Measurements from ENCODE around the gene DMAP1.
"Not testable (repeated sequence)": the region's sequence is repeated elsewhere in the genome, so short reads cannot be mapped to it uniquely, and the experiment has no call there.

DMAP1 gene, protein sequence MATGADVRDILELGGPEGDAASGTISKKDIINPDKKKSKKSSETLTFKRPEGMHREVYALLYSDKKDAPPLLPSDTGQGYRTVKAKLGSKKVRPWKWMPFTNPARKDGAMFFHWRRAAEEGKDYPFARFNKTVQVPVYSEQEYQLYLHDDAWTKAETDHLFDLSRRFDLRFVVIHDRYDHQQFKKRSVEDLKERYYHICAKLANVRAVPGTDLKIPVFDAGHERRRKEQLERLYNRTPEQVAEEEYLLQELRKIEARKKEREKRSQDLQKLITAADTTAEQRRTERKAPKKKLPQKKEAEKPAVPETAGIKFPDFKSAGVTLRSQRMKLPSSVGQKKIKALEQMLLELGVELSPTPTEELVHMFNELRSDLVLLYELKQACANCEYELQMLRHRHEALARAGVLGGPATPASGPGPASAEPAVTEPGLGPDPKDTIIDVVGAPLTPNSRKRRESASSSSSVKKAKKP

DNA sequence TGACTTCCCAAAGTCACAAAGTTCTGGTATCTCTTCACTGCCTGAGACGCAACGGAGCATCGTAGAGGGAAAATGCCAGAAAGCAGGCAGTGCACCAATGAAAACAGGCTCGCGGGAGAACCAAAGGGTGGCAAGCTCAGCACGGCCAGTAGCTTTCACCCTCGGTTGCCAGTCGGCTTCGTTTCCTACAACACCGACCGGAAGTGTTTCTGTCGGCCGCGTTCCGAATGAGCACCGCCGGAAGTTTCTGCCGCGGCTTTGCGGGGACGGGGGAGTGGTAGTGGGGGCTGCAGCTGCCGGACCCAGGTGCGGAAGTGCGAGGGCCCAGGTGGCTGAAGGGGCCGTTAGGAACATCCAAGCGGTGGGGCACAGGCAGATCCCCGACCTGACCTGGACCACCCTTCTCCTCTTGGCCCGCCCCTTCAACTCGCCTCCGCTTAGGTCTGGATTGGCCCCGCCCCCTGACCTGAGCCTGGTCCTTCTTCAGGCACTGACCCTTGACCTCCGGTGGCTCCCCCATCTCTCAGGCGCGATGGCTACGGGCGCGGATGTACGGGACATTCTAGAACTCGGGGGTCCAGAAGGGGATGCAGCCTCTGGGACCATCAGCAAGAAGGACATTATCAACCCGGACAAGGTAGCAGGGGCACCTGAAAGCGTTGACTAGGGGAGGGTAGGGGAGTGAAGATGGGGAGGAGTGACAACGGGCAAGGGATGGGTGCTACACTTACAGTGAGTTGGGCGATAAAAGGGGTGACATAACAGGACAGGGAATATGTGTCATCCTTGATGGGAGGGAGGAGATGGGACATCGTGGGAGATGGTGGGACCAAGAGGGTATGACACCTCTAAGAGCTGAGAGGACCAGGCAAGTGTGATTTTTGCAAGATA, at the start of gene DMAP1:
TSS of gene DMAP1 (plus strand) at position 250 of the 891 bp plus-strand sequence. CDS start at position 533, 283 bp downstream.
- peak; percentile 88 for DNase-seq

DNA sequence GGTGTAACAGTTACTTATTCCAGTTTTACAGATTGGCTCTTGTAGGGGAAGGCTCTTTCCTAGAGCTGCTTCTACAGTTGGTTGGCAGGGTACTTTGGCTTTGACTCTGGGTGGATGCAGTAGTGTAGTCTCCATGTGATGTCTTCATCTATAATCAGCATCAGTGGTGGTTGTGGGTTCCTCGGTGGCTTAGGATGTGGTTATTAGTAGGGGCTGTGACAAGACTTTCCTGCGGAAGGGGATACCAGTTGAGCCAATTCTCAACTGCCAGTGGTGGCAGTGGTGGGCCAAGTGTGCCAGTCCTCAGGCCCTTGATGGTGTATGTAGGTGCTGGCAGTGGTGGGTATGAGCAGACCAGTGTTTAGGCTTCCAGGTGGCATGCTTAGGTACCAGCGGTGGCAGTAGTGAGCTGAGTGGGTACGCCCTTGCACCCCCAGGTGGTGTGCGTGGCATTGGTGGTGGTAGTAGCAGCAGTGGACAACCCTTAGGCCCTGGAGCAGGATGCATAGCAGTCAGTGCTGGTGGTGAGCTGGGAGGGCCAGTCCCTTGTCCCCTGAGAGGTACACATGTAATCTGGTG, 44.7 kb upstream of the DMAP1 start:
- DNase-seq = no peak

- no peak for DNase-seq
These were observed 42.9 kb upstream of the DMAP1 start for GRCh38 chr1:44170281-44170823.

DNA sequence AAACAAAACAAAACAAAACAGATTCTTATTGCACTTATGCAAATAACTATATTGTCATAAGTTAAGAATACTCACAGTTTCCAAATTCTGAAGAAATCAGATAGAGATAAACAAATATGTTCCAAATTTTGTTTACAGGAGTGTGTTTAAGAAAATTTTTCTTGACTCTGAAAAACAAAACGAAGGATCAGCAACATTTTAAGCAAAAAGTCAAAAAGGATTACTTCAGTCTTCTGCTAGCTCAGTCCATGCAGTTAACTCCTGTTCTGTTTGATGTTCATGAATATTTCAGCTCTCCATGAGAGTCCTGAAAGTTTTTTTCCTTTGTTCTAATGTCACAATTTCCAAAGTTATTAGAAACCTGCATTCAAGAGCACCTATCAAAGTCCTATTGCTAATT, 38.6 kb upstream of the DMAP1 start:
- DNase-seq = peak; percentile 31

DNA sequence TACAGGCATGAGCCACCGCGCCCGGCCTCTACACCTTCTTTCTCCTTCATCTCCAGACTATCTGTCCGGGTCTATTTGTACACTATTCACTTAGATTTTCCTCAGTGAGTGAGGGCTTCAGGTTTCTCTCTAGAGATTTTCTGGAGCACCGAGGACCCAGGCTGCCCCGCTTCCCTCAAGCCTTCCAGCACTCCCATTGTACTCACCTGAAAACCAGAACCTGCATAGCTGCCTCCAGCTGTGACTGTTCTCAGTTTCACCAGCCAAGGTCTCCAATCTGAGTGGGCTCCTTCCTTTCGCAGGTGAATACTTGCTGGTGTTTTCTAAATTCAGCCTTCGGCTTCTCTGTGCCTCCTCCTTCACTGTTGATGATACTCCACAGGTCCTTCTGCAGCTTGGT, 12.9 kb upstream of the DMAP1 start:
- no peak for DNase-seq

GRCh38 chr1:44206545-44206944, 6.7 kb upstream of the DMAP1 start:
- DNase-seq = not testable (repeated sequence)

- DNase-seq = no peak
These were observed 5.0 kb upstream of the DMAP1 start for GRCh38 chr1:44208226-44208625.

DNA sequence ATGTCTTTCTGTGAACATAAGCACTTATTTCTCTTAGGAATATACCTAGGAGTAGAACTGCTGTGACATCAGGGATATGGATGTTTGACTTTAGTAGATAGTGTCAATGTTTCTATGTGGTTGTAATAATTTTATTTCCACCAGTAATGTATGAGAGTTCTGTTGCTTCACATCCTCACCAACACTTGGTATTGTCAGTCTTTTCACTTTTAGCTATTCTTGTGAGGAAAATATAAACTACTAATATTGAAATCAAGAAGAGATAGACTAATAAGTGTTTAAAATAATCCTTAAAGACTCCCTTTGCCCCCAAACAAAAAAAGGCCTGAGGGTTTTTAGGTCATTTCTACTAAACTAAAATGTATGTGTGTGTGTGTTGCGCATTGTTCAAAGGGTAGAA, 2.7 kb upstream of the DMAP1 start:
- no peak for DNase-seq

GRCh38 chr1:44212355-44213221, 683 bp upstream of the DMAP1 start:
- peak; percentile 28 for DNase-seq

GRCh38 chr1:44217809-44218410, 4.6 kb downstream of the DMAP1 start:
- peak; percentile 83 for DNase-seq

GRCh38 chr1:44218503-44219300, 5.4 kb downstream of the DMAP1 start:
- DNase-seq = no peak

- no peak for DNase-seq
These were observed 6.0 kb downstream of the DMAP1 start for GRCh38 chr1:44219301-44219626.

- DNase-seq = no peak
These were observed 6.9 kb downstream of the DMAP1 start for GRCh38 chr1:44220001-44220751.

- DNase-seq = no peak
These were observed 7.5 kb downstream of the DMAP1 start for GRCh38 chr1:44220755-44221154.

DNA sequence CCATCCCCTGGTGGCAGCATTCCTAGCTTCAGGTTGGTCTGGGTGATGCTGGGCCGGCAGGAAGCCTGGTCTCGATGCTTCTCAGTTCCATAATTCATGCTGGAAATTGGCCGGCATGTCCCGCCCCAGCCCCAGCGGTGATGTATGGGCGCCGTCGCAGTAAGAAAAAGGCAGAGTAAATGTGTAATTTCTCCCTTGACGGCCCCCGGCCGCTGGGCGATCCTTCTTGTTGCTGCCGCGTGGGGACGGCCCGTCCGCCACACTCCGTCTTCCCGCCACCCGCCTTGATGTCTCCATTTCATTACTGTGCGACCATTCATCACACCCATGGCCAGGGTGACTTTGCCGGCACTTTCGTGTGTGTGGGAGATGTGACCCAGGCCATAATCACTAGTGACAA, 8.5 kb downstream of the DMAP1 start:
- no peak for DNase-seq

DNA sequence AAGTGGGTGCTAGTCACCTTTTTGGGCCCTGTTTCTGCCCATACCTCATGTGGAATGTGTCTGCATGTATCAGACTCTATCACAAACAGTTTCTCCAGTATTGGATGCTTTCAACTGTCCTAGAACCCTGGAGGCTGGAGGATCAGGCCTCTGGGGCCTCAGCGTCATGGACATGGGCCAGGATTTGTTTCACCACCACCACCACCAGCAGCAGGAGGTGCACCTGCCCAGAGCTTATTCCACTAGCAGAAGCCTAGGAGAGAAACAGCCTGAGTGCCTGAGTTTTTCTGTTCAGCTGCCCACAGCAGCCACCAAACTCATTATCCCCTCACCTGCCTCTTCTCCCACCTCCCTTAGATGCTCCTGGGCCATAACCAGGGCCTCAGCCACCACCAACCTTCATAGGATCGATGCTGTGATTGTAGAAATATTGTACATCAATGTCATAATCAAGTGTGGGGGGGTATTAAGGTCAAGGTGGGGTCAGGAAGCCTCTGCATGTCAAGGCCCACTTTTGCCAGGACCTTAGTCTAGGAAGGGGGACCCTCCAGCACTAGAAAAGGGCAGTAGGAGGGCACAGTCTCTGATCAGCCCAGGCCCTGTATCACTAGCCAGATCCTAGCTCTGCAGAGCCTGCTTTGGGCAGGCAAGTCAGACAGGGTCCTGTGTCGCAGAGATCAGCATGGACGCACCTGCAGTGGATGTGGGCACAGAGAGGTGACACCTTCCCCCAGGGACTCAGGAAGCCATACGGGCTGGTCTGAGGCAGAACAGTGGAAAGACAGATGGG, 9.3 kb downstream of the DMAP1 start:
- no peak for DNase-seq

GRCh38 chr1:44223187-44223610, 9.9 kb downstream of the DMAP1 start:
- no peak for DNase-seq

GRCh38 chr1:44225761-44226160, 12.5 kb downstream of the DMAP1 start:
- DNase-seq = no peak

- peak; percentile 13 for DNase-seq
These were observed 13.9 kb downstream of the DMAP1 start for GRCh38 chr1:44227211-44227610.
